Measurements from ENCODE around the gene SETMAR.

DNA sequence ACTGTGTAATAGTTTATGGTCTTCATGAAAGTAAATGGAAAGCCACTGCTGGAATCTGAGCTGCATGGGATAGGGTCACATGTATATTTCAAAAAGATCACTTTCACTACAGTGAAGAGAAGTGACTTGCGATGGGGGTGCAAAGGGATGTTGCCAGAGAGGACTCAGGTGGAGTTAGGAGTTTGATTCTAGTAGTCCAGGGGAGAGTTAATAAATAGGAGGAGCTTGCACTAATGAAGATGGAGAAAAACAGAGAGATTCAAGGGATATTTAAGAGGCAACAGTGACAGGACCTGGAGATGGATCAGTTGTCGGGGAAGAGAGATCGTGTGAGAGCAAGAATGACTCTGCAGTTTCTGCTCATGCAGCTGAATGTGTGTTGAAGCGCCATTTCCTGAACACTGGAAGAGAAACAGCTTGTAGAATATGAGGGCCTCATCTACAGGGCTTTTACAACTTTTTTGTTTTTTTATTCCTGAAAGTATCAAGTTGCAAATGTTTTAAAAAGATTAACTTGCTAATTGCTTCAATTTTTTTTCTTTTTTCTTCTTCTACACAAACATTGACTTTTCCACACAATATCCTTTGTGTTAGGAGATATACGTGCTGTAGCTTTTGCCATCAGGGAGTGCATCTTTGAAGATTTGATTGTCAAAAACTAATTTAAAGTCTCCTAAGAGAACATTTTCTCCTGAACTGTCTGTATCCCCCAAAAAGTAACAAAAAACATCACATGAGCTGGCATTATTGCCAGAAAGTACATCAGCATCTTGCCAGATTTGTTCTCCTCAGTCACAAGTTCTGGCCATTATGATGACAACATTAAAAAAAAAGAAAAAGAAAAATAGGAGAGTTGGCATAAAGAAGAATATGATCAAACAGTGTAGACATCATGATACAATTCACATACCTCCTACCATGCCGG lies 37.5 kb downstream of the SETMAR start:
- TF ChIP-seq POLR2AphosphoS5 (IDR thresholded peaks at IDR 0.05; ENCODE audit: low read depth, low read length) (no peak), YY1 (IDR thresholded peaks at IDR 0.05; ENCODE audit: extremely low read depth, insufficient replicate concordance, low read depth, low read length) (no peak), CTCF (IDR thresholded peaks at IDR 0.05 in 2 of 3, conservative IDR thresholded peaks at IDR 0.05 in 1 of 3; ENCODE audit: borderline replicate concordance in 1 of 3, insufficient read depth in 1 of 3, low read depth in 2 of 3, low read length in 2 of 3) (no peak), JUND (IDR thresholded peaks at IDR 0.05) (no peak), EZH2phosphoT487 (IDR thresholded peaks at IDR 0.05; ENCODE audit: borderline replicate concordance) (no peak)
